CD8-positive, alpha-beta memory T cell (primary cell): ENCODE measurements around the gene RBM12. TPM values are rescaled to one million over a fixed set of nuclear protein-coding genes. Genes with fewer than 3 reads are reported as not detected.

Experiments
- CTCF ChIA-PET: fragments of 350-600 bp; sonication (Branson Sonifier 250); formaldehyde crosslinking; loops from one replicate; lab custom pipeline; 2021; ENCODE audit warnings: antibody characterized with exemption; lab: Charles Lee
- POLR2A ChIA-PET: fragments of 350-600 bp; sonication (Branson Sonifier 250); formaldehyde crosslinking; loops from one replicate; lab custom pipeline; 2021; ENCODE audit warnings: antibody characterized with exemption; lab: Charles Lee
- DNase-seq, 5 donors: peaks; one replicate each; pipeline versions ENCODE4 v3.0.0 to v3.0.0-alpha.2; 2020 to 2022; ENCODE audit warnings: mixed read lengths in 1 of 5
- H3K27ac ChIP-seq: one replicate; pipeline ENCODE4 v1.7.0; 2013; ENCODE audit warnings: low read depth, mild to moderate bottlenecking, low read length, moderate library complexity
- H3K27me3 ChIP-seq: 2 replicates; pipeline ENCODE4 v1.7.0; 2013; ENCODE audit warnings: low read length, mild to moderate bottlenecking; ENCODE audit not compliant: insufficient read depth, poor library complexity, severe bottlenecking
- H3K36me3 ChIP-seq: 2 replicates; pipeline ENCODE4 v1.7.0; 2013; ENCODE audit warnings: mild to moderate bottlenecking, low read length, moderate library complexity; ENCODE audit not compliant: insufficient read depth
- H3K4me1 ChIP-seq: 2 replicates; pipeline ENCODE4 v1.7.0; 2013; ENCODE audit warnings: mild to moderate bottlenecking, low read length, moderate library complexity; ENCODE audit not compliant: insufficient read depth
- H3K4me3 ChIP-seq: 2 replicates; pipeline ENCODE4 v1.7.0; 2013; ENCODE audit warnings: mild to moderate bottlenecking, low read length
- H3K9me3 ChIP-seq: 2 replicates; pipeline ENCODE4 v1.7.0; 2013; ENCODE audit warnings: mild to moderate bottlenecking, low read length
- H3K27ac Mint-ChIP-seq, 8 donors: one replicate each; pipeline ENCODE4 v1.8.0; 2020 to 2021; ENCODE audit warnings: mixed read lengths in 8 of 8, mild to moderate bottlenecking in 6 of 8, inconsistent platforms in 3 of 8, moderate library complexity in 3 of 8
- H3K27me3 Mint-ChIP-seq, 2 donors: one replicate each; pipeline ENCODE4 v1.8.0; 2020 to 2021; ENCODE audit warnings: mixed read lengths in 2 of 2, mild to moderate bottlenecking in 1 of 2, moderate library complexity in 1 of 2
- H3K36me3 Mint-ChIP-seq, 3 donors: one replicate each; pipeline ENCODE4 v1.8.0; 2020 to 2021; ENCODE audit warnings: mixed read lengths in 3 of 3, inconsistent platforms in 1 of 3, mild to moderate bottlenecking in 1 of 3
- H3K4me1 Mint-ChIP-seq, 3 donors: one replicate each; pipeline ENCODE4 v1.8.0; 2020 to 2021; ENCODE audit warnings: mixed read lengths in 3 of 3, inconsistent platforms in 1 of 3, mild to moderate bottlenecking in 1 of 3
- H3K4me3 Mint-ChIP-seq, 7 donors: one replicate each; pipeline ENCODE4 v1.8.0; 2020 to 2021; ENCODE audit warnings: mixed read lengths in 7 of 7, mild to moderate bottlenecking in 6 of 7, moderate library complexity in 4 of 7, inconsistent platforms in 2 of 7
- H3K9me3 Mint-ChIP-seq, 5 donors: one replicate each; pipeline ENCODE4 v1.8.0; 2020 to 2022; ENCODE audit warnings: mixed read lengths in 5 of 5, mild to moderate bottlenecking in 3 of 5, moderate library complexity in 2 of 5, inconsistent platforms in 1 of 5
- polyA plus RNA-seq: library from polyadenylated mRNA; unstranded; fragments of 300-500 nt; fragmentation: Illumina TruSeq; gene quantifications from one replicate; pipeline ENCODE4 v1.2.3, GENCODE V29; 2021
- total RNA-seq, 2 experiments: library from RNA; stranded (reverse); gene quantifications; one replicate each; pipeline ENCODE4 v1.2.3, GENCODE V29; 2021

The RBM12 gene
- total and polyA plus RNA-seq, 3 experiments from 2014 or later, result 46.1 to 110 (median 103) TPM

DNA sequence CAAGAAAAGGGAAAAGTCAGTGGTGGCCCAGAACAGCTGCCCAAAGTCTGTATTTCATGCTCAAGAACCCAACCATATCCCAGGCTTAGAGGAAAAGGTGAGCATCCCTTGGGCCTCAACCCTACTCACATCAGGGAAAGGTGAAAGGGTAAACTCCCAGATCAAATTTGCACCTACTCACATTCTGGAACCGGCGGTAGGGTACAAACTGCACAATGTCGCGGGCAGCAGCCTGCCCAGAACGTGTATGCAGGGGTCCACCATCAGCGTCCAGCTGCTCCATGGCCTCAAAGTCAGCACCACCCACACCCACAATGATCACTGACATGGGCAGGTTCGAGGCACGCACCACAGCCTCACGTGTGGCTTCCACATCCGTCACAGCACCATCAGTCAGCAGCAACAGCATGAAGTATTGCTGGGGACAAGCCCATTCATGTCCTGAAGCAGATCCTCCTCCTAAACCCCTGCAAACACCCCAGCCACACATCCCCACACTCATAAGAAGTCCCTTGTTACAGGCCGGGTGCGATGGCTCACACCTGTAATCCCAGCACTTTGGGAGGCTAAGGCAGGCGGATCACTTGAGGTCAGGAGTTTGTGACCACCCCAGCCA lies 38.2 kb downstream of the RBM12 start:
- H3K4me1 Mint-ChIP-seq, result no peaks in the 10 kb centered on the region
- H3K4me3 Mint-ChIP-seq, result no peak overlapping the region
- Histone ChIP-seq H3K27me3 (no peaks in the 10 kb centered on the region), H3K4me3 (no peak overlapping the region), H3K4me1 (no peaks in the 10 kb centered on the region), H3K27ac (no peak overlapping the region), H3K36me3 (peaks cover 26% of the 10 kb centered on the region), H3K9me3 (no peaks in the 10 kb centered on the region)
- peaks cover 4 to 63% (median 13%) of the 10 kb centered on the region in 3 donors for H3K36me3 Mint-ChIP-seq
- H3K9me3 Mint-ChIP-seq, result no peaks in the 10 kb centered on the region
- peak overlapping the region in 2 of 8 donors; percentile 11 to 88 for H3K27ac Mint-ChIP-seq
- ChIA-PET CTCF (no interaction called here), POLR2A (no interaction called here)
- no peaks in the 10 kb centered on the region for H3K27me3 Mint-ChIP-seq
- no peak for DNase-seq

DNA sequence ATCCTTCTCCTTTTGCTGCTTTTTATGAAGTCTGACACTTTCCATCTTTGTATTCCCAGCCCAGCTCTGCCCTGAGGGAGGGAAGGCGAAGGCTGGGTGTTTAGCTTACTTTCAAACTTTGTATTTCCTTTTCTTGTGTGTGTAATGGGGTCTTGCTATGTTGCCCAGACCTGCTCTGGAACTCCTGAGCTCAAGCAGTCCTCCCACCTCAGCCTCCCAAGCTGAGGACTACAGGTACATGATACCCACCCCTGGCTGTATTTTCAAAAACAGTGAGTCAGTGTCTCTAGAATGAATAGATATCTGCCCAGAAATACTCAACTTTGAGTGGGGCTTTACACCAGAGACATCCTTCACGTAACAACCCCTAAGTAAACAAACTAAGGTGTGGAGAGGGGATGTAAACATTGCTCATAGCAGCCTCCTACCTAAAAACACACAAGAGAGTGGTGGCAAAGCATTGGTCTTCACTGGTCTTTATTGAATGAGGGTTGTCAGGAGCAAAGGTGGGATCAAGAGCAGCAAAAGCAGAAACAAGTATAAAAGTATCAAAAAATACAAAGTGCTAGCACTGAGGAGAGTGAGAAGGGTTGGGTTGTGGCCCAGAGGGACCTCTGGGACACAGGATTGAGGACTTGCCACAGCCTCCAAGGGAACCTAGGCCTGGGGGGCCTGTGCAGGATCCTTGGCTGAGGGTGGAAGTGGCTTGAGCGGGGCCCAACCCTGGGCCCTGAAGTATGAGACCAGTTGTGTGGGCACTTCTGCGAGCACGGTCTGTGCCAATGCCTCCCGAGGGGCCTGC lies 38.9 kb downstream of the RBM12 start:
- Mint-ChIP-seq H3K27me3 (no peaks in the 10 kb centered on the region), H3K9me3 (no peaks in the 10 kb centered on the region), H3K27ac (peak overlapping the region in 7 of 8 donors; percentile 2 to 88 (median 56)), H3K4me3 (no peak overlapping the region), H3K4me1 (no peaks in the 10 kb centered on the region), H3K36me3 (peaks cover 4 to 56% (median 14%) of the 10 kb centered on the region in 3 donors)
- no peak overlapping the region for H3K4me3 ChIP-seq
- no peaks in the 10 kb centered on the region for H3K9me3 ChIP-seq
- no peak for DNase-seq
- ChIA-PET POLR2A (no interaction called here), CTCF (no interaction called here)
- H3K27me3 ChIP-seq, result no peaks in the 10 kb centered on the region
- peaks cover 19% of the 10 kb centered on the region for H3K36me3 ChIP-seq
- H3K4me1 ChIP-seq, result no peaks in the 10 kb centered on the region
- H3K27ac ChIP-seq, result no peak overlapping the region

DNA sequence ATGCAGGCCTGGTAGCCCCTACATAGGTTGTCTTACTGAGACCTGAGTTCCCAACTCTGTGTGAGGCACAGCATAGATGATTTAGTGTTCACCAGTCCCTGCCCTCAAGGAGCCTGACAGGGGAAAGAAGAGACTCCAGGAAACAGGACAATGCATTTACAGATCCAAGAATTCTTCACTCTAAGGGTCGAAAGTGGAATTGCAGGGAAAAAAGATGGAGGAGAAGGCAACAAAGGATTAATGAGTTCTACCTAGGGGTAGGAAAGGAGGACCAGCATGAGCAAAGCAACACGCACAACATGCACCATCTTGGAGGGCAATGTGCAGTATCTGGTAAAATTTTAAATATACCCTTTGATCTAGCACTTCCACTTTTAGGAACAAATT lies 43.1 kb downstream of the RBM12 start:
- ChIA-PET POLR2A (interaction anchor here (0.7 kb wide), 1 partner anchor 113 kb away, joined by 3 read pairs; no protein-coding TSS in a partner anchor), CTCF (interaction anchor here (0.9 to 6.5 kb wide), 5 partner anchors 9 to 158 kb away, joined by 3 to 55 read pairs (median 3); no protein-coding TSS in a partner anchor)
- H3K4me3 ChIP-seq, result no peak overlapping the region
- H3K27me3 ChIP-seq, result no peaks in the 10 kb centered on the region
- H3K36me3 ChIP-seq, result peaks cover 3% of the 10 kb centered on the region
- H3K4me1 Mint-ChIP-seq, result peaks cover 18 to 37% (median 28%) of the 10 kb centered on the region in 3 donors
- no peak overlapping the region for H3K4me3 Mint-ChIP-seq
- H3K27me3 Mint-ChIP-seq, result peaks cover 0 to 1% of the 10 kb centered on the region in 2 donors
- H3K27ac ChIP-seq, result no peak overlapping the region
- no peak for DNase-seq
- peaks cover 21% of the 10 kb centered on the region for H3K4me1 ChIP-seq
- H3K27ac Mint-ChIP-seq, result peak overlapping the region in 5 of 8 donors; percentile 35 to 76 (median 70)
- H3K9me3 ChIP-seq, result no peaks in the 10 kb centered on the region
- H3K9me3 Mint-ChIP-seq, result no peaks in the 10 kb centered on the region
- peaks cover 4 to 20% (median 8%) of the 10 kb centered on the region in 3 donors for H3K36me3 Mint-ChIP-seq

DNA sequence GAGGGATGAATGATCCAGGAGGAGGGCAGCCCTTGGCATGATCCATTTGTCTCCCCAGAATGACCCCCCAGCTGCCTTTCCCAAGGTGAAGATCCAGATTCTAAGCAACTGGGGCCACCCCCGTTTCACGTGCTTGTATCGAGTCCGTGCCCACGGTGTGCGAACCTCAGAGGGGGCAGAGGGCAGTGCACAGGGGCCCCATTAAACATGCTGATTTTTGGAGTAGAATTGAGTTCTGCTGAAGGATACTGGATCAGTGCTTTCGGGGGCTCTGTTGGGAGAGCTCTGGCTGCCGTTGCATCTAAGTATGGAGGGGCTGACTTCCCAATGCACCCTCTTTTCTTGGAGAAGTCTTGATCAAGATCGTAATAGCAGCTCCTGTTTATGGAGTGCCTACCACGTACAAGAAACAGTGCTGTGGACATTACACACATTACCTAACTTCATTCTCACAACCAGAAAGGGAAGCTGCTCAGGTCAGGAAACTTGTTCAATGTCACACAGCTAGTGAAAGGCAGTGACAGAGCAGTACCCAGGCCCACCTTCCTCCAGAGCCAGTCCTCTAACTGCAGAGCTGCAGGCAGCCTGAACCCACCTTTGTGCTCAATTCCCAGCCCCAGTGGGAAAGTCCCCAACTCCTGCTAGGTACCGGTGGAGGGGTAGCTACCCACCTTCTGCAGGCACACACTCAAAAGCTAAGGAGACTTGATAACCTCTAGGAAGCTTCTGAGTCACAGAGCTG lies 43.7 kb downstream of the RBM12 start:
- Histone ChIP-seq H3K4me1 (peaks cover 21% of the 10 kb centered on the region), H3K27me3 (no peaks in the 10 kb centered on the region), H3K4me3 (no peak overlapping the region), H3K9me3 (no peaks in the 10 kb centered on the region), H3K27ac (no peak overlapping the region), H3K36me3 (no peaks in the 10 kb centered on the region)
- peaks cover 22 to 41% (median 28%) of the 10 kb centered on the region in 3 donors for H3K4me1 Mint-ChIP-seq
- H3K4me3 Mint-ChIP-seq, result peak overlapping the region in 2 of 7 donors; percentile 7 to 54
- H3K27ac Mint-ChIP-seq, result peak overlapping the region; percentile 45 to 98 (median 71)
- DNase-seq, result no peak
- ChIA-PET POLR2A (interaction anchor here (0.7 kb wide), 1 partner anchor 114 kb away, joined by 3 read pairs; no protein-coding TSS in a partner anchor), CTCF (interaction anchor here (0.9 to 6.5 kb wide), 5 partner anchors 10 to 157 kb away, joined by 3 to 55 read pairs (median 3); no protein-coding TSS in a partner anchor)
- H3K27me3 Mint-ChIP-seq, result peaks cover 0 to 4% of the 10 kb centered on the region in 2 donors
- no peaks in the 10 kb centered on the region for H3K9me3 Mint-ChIP-seq
- peaks cover 4 to 15% (median 8%) of the 10 kb centered on the region in 3 donors for H3K36me3 Mint-ChIP-seq

DNA sequence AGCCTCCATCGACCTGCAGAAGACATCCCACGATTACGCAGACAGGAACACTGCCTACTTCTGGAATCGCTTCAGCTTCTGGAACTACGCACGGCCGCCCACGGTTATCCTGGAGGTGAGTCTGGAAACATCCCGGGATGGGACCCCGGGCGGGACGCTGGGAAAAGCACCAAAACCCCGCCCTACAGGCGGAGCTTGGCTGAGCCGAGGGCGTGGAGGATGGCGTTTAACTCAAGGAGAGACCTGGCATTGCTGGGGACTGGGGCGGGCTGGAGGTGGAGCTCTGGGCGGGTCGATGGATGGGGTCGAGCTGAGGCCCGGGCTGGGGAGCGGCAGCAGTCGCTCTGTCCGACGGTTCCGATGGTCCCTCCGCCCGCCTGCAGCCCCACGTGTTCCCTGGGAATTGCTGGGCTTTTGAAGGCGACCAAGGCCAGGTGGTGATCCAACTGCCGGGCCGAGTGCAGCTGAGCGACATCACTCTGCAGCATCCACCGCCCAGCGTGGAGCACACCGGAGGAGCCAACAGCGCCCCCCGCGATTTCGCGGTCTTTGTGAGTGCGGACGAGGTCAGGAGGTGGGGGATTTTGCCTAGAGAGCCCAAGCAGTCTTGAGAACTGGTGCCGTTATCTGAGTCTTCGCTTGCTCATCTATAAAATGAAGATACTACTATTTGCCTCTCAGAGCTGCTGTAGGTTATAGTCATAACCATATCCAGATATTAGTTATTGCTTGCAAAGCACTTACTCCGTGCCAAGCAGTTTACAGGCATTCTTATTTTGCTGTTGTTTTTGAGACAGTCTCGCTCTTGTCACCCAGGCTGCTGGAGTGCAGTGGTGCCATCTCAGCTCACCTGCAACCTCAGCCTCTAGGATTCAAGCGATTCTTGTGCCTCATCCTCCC lies 45.3 kb downstream of the RBM12 start:
- Mint-ChIP-seq H3K4me3 (peak overlapping the region; percentile 83 to 95 (median 92)), H3K27me3 (peaks cover 0 to 8% of the 10 kb centered on the region in 2 donors), H3K9me3 (no peaks in the 10 kb centered on the region), H3K4me1 (peaks cover 25 to 49% (median 32%) of the 10 kb centered on the region in 3 donors), H3K36me3 (peaks cover 0 to 4% (median 2%) of the 10 kb centered on the region in 3 donors), H3K27ac (peak overlapping the region; percentile 78 to 98 (median 83))
- no peak overlapping the region for H3K27ac ChIP-seq
- H3K36me3 ChIP-seq, result no peaks in the 10 kb centered on the region
- peak; percentile 64 to 78 (median 74) for DNase-seq
- CTCF ChIA-PET, result interaction anchor here (0.7 to 6.5 kb wide), 26 partner anchors 9 to 335 kb away, joined by 3 to 55 read pairs (median 4); partner anchors contain the start of genes CPNE1, NFS1, RBM12 and RBM39
- H3K27me3 ChIP-seq, result no peaks in the 10 kb centered on the region
- peaks cover 26% of the 10 kb centered on the region for H3K4me1 ChIP-seq
- H3K9me3 ChIP-seq, result no peaks in the 10 kb centered on the region
- peak overlapping the region; percentile 66 for H3K4me3 ChIP-seq
- POLR2A ChIA-PET, result interaction anchor here (0.6 to 4.9 kb wide), 8 partner anchors 18 to 334 kb away, joined by 3 to 57 read pairs (median 4); partner anchors contain the start of genes CPNE1, RBM12, RBM39 and SCAND1

DNA sequence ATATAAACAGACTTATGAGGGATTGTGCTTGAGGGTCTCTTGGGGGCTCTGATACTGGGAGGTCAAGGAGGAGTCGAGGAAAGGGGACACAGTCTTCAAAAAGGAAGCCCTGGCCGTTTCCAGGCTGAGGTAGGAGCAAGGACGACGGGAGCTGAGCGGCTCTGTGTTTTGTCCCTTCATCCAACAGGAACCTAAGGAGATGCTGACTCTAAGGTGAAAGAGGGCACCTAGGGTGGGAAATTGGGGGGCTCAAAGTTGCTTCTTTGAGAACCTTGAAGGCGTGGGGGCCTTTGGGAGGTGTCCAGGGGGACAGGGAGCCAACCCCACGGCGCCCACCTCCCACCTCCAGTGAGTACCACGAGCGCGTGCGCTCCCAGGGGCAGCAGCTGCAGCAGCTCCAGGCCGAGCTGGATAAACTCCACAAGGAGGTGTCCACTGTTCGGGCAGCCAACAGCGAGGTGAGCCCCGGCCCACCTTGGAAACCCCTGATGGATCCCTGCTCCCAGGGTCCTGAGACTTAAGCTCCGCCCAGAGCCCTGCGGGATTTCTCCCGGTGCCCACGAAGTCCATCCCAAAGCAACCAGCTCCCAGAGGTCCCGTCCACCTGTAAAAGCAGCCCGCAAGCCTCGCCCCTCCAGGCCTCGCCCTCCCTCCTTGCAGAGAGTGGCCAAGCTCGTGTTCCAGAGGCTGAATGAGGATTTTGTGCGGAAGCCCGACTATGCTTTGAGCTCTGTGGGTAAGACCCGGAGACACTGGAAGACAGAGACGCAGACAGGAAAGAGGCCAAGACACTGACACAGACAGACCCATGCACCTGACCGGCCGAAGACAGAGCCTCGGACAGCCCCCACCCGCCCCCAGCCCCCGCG lies 46.2 kb downstream of the RBM12 start:
- ChIA-PET POLR2A (interaction anchor here (1.0 to 4.9 kb wide), 5 partner anchors 17 to 335 kb away, joined by 4 to 57 read pairs (median 5); partner anchors contain the start of genes CPNE1, RBM12, RBM39 and SCAND1), CTCF (interaction anchor here (0.7 to 6.5 kb wide), 24 partner anchors 8 to 336 kb away, joined by 3 to 55 read pairs (median 4); partner anchors contain the start of genes CPNE1, NFS1, RBM12 and RBM39)
- Histone ChIP-seq H3K27me3 (no peaks in the 10 kb centered on the region), H3K4me3 (peak overlapping the region; percentile 66), H3K36me3 (no peaks in the 10 kb centered on the region), H3K4me1 (peaks cover 26% of the 10 kb centered on the region), H3K9me3 (no peaks in the 10 kb centered on the region), H3K27ac (peak overlapping the region; percentile 67)
- Mint-ChIP-seq H3K4me1 (peaks cover 25 to 49% (median 32%) of the 10 kb centered on the region in 3 donors), H3K4me3 (peak overlapping the region; percentile 83 to 95 (median 92)), H3K27me3 (peaks cover 0 to 8% of the 10 kb centered on the region in 2 donors), H3K9me3 (no peaks in the 10 kb centered on the region), H3K36me3 (peaks cover 0 to 4% (median 2%) of the 10 kb centered on the region in 3 donors), H3K27ac (peak overlapping the region; percentile 63 to 98 (median 86))
- peak in 2 of 5 donors; percentile 18 to 56 for DNase-seq
